Myocyte (in vitro differentiated cells): ENCODE measurements around the gene PIGV. TPM values are rescaled to one million over a fixed set of nuclear protein-coding genes. Genes with fewer than 3 reads are reported as not detected.
"Not testable (repeated sequence)": the region's sequence is repeated elsewhere in the genome, so short reads cannot be mapped to it uniquely, and the experiment has no call there.

Experiments
- DNase-seq: peaks from one replicate; pipeline ENCODE4 v3.0.0-alpha.2; 2012; ENCODE audit warnings: low read depth
- total RNA-seq: library from RNA; depleted of rRNA; stranded (reverse); fragments of >200 nt; gene quantifications from 2 replicates; pipeline ENCODE4 v1.2.3, GENCODE V29; 2014

The PIGV gene
- total RNA-seq, 1 donor from 2014 or later, result 18.6 TPM

- DNase-seq, result no peak
Observed at GRCh38 chr1:26831546-26832248, 43.9 kb downstream of the PIGV start.

GRCh38 chr1:26832249-26832960 is 44.7 kb downstream of the PIGV start:
- no peak for DNase-seq

- DNase-seq, result no peak
Observed at GRCh38 chr1:26833432-26834405, 46.0 kb downstream of the PIGV start.

GRCh38 chr1:26837665-26838064 is 49.9 kb downstream of the PIGV start:
- DNase-seq, result not testable (repeated sequence)

- DNase-seq, result peak; percentile 35
Observed at GRCh38 chr1:26838474-26839338, 51.0 kb downstream of the PIGV start.

- no peak for DNase-seq
Observed at GRCh38 chr1:26839339-26839722, 51.6 kb downstream of the PIGV start.

- no peak for DNase-seq
Observed at GRCh38 chr1:26839779-26840178, 52.0 kb downstream of the PIGV start.

GRCh38 chr1:26844424-26845196 is 56.9 kb downstream of the PIGV start:
- no peak for DNase-seq

- not testable (repeated sequence) for DNase-seq
Observed at GRCh38 chr1:26847826-26848225, 60.1 kb downstream of the PIGV start.

Other genes with a start within 250 kb of the PIGV start
- 12.0 and 18.2 TPM in 2 replicates for gene ARID1A, start 91.9 kb upstream of the PIGV start, total RNA-seq
- 11.8 and 11.9 TPM in 2 replicates for gene ZDHHC18, start 38.7 kb downstream of the PIGV start, total RNA-seq
- not detected in 2 replicates for gene SFN, start 75.2 kb downstream of the PIGV start, total RNA-seq
- gene GPN2, start 102.3 kb downstream of the PIGV start, total RNA-seq, result 12.0 and 14.2 TPM in 2 replicates
- gene GPATCH3, start 112.5 kb downstream of the PIGV start, total RNA-seq, result 6.3 and 6.5 TPM in 2 replicates
- not detected in 2 replicates for gene NR0B2, start 126.0 kb downstream of the PIGV start, total RNA-seq
- gene NUDC, start 133.8 kb downstream of the PIGV start, total RNA-seq, result 35.7 and 43.0 TPM in 2 replicates
- not detected in 2 replicates for gene KDF1, start 172.5 kb downstream of the PIGV start, total RNA-seq
- 4.7 and 5.4 TPM in 2 replicates for gene TRNP1, start 205.7 kb downstream of the PIGV start, total RNA-seq
- 0.94 and 5.2 TPM in 2 replicates for gene TENT5B, start 224.9 kb downstream of the PIGV start, total RNA-seq